Suppressor macrophage (primary cell): ENCODE measurements around the gene TSPAN7.

Experiments
- DNase-seq, 4 experiments: peaks; one replicate each; pipeline ENCODE4 v3.0.0-alpha.2; 2020 to 2022

The TSPAN7 gene

DNA sequence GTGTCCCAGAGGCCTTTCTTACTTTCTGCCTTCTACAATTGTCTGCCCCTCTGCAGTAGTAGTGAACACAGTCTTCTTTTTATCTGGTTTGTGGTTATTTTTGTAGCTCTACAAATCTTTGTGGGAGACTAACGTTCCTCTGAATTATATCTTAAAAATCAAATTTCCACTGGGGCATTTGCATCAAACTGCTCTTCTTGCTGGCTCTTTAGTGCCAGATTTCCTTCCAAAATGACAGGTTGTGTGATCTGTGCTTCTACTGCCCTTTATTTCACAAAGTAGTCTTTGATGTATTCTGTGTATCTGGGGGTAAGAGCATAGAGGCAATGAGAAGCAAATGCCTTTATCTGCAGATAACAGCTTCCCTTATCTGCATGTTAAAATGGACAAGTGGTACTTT is 34.5 kb downstream of the TSPAN7 start:
- no peak for DNase-seq

DNA sequence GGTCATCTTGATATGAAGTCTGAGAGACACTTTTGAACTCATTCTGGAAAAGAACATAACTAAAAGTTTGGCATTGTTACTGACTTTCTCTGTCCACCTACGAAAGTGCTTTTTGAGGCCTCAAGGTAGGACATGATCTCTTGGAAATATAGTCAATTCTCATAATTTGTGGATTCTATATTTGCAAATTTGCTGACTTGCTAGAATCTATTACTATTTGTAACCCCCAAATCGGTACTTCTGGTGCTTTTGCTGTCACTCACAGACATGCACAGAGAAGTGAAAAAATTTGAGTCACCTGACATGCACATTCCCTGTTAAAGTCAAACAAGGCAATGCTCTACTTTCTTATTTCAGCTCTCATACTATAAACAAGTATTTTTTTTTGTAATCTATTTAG is 35.6 kb downstream of the TSPAN7 start:
- DNase-seq = no peak

DNA sequence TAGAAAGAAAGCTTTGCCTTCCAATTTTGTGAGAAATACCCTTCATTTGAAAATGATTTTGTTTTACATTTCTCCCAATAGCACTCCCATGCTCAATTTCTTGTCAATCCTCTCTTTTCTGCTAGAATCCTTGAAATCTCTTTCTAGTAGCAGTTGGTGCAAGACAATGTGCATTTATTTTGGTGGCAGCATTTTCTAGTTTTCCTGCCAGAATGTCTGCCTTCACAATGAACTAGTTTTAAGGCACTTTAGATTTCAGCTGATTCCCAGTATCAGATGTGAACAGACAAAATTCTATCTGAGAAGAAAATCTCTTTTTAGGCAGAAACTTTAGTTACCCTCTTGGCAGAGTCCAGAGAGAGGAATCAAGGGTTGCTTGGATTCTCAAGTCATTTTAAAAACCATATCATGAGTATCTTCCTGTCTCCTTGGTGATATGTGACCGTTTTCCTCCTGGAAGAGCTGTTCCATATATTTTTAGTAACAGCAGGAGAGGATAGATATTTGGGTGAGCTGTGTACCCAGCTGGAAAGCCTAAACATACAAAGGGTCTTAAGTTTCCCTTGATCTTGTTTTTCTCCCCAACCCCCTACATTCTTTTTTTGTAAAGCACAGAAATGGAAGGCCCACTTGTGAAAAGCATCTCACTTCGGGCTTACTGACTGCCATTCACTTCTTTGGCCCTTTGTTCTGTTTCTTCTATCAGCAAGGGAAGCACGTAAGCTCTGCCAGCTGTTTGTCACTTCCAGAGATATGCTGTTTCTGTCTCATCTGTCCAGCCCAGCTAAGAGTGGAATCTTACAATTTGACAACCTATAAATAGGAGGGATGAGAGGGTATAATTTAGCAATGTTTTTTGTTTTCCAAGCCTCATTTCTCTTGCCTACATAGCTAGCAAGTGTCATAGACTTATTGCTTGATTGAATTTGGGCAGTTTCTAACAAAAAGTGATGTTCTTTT is 38.7 kb downstream of the TSPAN7 start:
- DNase-seq = no peak

DNA sequence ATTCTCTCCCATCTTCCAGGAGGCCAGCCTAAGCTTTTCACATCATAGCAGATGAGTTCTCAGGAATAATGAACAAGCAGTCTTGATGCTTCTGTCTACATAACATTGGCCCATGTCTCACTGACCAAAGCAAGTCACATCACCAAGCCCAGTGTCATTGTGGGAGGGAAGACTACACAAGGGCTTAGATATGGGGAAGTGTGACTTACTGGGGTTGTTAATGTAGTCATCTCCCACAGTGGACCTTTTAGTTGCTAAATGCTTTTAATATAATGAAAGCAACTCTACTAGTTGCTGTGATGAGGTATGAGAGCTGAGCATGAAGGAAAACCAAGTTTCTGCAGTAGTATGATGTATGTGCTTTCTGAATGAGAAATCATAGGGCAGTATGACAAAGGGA is 40.5 kb downstream of the TSPAN7 start:
- DNase-seq = peak; percentile 8 to 56 (median 23)

DNA sequence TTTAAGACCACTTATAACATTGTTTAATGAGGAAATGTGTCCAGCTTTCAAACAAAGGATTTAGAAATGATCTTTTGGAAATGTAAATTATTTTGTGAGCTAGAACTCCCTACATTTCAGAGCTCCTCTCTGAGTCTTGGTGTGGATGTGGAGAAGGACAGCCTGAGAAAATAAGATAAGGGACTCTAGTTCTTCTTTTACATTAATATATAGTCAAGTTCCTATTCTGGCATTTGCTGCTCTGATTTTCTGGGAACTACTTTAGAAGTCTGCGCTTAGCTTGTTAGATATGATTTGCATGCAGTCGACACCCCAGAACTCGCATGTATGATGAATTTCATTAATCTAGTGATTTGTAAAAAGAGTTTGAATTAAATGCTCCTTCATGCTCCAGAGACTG is 45.5 kb downstream of the TSPAN7 start:
- DNase-seq = peak in 1 of 4 experiments; percentile 11

DNA sequence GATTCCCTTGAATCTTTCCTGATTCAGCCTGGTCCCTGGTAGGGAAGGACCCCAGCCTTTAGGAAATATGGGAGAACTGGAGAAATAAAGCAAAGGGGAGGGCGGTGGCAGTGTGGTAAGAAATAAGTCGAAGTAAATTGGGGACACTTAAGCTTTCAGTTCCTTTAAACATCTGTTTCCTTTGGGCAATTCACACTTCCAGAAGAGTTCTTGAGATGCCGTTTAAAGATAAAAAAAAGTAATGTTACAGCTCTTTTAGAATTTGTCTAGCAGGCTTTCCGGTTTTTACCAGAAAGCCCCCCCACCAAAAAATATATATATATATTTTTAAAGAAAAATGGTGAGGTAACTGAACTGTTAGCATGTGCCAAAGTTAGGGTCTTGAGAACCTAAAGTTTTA is 46.6 kb downstream of the TSPAN7 start:
- DNase-seq = no peak

DNA sequence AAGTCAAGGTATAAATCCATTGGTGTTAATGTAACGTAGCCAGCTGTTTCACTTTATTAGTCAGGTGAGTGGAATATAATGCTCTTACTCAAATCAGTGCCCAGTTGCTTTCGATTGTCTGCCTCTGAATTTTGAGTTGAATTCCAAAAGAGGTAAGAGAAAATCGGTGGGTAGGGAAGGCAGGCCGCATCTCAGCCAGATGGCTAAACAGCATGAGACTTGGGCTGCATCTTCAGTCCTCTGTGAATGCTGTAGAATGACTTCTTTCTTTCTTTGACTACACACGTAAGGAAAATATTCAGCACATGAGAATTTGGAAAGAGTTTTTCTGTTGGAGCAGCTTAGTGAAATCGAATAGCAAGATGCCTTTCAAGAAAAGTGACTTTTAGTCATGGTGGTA is 49.5 kb downstream of the TSPAN7 start:
- DNase-seq = no peak

DNA sequence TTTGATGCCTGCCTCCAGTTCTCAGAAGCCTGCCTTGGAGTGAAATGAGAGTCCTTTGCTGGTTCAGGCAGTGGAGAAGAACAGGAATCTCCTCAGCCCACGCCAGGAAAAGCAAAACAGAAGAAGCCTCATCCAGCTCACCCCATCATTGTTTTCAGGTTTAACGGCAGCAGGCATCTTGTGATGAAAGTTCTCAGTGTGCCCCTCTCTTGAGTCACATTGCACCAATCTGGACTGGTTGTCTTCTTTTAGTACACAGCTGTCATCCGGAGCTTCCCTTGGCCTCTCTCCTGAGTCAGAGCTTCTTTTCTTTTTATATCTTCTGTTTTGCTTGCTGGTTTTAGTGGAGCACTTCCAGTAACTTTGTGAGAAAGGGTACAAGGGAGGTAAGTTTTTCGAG is 50.9 kb downstream of the TSPAN7 start:
- DNase-seq = no peak

DNA sequence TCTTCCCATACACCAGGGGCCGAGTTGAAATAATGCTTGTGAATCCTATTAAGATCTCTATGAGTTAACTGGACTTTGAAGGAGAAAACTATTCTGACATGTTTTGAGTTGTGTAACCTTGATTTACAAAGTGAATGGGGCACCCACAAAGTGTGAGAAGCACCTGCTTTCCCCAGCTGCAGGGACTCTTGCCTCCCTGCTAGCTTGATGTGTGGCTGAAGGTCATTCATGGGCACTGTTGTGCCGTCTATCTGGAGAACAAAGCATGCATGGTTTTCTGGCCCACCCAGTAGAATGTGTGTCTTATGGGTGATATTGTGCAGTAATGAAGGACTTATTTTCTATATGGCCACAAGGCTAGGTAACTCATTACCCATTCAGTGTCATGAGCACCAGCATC is 53.1 kb downstream of the TSPAN7 start:
- DNase-seq = no peak

DNA sequence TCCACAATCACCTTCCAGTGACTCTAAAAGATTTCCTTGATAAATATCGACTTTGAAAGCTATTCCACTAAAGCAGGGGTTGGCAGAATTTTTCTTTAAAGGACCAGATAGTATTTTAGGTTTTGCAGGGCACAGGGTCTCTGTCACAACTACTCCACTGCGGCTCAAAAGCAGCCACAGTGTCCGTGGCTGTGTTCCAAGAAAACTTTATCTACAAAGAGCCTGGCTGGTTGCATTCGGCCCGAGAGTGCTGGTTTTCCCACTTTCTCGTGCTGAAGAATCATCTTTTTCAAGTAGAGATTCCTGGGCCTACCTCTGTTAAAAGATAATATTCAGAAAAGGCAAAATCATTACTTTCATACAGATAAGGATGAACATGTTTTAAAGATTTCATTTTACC is 55.6 kb downstream of the TSPAN7 start:
- DNase-seq = no peak

DNA sequence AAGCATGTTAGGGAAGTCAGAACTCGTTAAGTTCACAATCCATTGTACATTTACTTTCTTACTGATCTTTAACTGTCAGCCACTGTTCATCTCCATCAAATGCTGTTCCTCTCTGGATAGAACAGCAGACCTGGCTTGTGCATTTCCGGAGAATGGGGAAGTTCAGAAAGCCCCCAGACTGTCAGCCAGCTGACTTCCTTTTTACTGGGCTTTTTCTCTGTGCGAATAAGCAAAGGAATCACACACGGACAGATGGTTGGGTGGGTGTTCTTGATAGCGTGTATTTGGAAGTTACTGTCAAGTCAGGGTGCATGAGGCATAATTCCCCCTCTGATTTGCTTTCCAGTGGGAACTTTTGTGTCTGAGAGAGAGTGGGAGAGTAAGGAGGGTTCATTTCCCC is 56.8 kb downstream of the TSPAN7 start:
- DNase-seq = peak; percentile 40 to 73 (median 65)

DNA sequence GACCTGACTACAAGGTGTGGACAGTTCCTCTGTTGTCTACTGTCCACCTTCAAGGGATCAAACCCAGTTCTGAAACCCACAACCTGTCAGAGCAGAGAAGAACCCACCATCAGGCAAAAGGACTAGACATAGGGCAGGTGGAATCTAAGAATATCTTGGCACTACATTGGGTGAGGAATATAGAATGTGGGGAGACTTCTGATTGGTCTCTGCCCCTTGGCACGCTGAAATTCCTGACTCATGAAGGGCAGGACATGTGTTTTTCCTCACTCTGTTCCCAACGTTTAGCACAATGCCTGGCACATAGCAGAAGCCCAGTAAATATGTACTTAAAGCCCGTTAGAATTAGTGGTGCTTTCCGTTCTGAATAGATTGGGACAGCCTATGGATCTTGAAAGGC is 59.3 kb downstream of the TSPAN7 start:
- DNase-seq = no peak

DNA sequence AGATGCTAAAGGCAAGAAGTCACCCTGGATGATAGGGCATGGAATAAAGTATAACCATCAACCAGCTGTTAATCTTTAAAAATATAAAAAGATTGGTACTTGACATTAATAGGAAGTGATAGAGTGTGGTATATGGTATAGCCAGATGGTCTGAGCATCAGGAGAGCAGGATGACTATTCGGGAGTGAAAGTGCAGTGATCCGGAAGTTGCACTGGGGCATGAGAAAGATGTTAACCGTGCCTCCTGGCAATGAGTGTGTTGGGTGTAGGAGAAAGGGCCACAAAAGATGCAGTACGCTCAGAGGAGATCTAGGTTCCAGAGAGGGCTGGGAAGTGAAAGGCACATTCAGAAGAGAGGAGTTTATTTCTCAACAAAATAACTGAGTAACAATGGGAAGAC is 65.0 kb downstream of the TSPAN7 start:
- DNase-seq = no peak

DNA sequence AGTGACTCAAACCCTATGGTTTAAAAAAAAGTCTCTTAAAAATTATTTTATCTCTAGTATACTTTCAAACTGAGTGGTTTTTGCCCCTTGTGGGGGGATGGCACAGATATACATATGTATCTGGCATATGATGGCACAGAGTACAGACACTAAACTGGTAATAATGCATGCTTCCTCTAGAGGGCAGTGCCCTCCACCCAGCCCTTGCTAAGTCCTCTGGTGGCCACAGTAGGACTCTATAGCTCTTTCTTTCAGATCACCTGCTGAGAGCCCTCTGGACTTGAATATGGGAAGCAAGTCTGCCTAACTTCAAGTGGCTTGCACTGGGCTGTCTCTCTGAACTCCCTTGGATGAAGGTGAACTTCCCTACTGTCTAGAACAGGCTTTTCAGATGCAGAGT is 66.3 kb downstream of the TSPAN7 start:
- peak; percentile 42 to 68 (median 64) for DNase-seq

DNA sequence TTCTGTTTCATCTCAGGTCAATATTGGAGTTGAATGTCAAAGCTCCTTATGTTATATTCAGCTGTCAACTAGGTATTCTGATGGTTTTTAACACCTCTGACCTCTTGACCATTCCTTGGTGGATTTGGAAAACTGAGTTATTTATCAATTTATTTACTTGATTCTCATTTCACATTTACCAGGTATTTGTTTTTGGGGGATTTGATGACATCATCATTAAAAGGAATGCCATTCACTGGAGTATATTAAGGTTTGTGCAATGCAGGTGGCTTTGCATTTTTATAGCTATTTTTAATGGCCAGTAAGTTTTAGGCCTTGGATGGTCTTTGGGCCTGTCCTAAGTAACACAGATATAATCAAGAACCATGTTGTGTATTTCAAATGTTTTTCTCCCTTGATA is 67.2 kb downstream of the TSPAN7 start:
- DNase-seq = no peak

DNA sequence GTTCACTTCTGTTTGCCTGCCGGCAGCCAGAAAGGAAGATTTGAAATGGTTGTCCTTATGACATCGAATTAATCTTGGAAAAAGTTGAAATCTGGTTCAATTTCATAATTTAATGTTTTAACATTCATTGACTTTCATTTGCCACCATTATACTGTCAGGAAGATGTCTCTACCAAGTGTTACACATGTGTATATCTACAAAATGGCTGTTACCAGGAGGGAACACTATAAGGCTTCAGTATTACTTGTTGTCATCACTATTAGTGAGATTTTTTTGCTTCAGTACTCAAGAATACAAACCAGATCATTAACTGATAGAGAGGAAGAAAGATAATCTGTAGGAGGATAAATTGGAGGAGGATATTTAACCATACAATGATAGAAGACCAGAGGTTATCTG is 71.2 kb downstream of the TSPAN7 start:
- DNase-seq = no peak

DNA sequence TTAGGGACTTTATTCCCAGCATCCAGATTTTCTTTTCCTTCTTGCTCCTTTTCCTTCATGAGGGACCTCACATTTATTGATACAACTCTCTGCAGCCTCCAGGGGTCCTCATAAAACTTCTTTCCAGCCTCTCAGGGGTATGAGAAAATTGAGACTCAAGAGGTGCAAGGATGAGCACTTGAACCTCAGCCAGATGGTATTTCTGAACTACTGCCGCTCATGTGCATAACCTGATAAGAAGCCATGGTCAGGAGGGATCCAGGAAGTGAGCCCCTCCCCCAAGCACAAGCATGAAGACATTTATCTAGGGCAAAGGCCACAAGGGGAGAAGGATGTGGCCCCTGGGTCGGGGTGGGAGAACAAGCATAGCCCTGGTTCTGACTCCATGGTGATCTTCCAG is 73.3 kb downstream of the TSPAN7 start:
- no peak for DNase-seq

DNA sequence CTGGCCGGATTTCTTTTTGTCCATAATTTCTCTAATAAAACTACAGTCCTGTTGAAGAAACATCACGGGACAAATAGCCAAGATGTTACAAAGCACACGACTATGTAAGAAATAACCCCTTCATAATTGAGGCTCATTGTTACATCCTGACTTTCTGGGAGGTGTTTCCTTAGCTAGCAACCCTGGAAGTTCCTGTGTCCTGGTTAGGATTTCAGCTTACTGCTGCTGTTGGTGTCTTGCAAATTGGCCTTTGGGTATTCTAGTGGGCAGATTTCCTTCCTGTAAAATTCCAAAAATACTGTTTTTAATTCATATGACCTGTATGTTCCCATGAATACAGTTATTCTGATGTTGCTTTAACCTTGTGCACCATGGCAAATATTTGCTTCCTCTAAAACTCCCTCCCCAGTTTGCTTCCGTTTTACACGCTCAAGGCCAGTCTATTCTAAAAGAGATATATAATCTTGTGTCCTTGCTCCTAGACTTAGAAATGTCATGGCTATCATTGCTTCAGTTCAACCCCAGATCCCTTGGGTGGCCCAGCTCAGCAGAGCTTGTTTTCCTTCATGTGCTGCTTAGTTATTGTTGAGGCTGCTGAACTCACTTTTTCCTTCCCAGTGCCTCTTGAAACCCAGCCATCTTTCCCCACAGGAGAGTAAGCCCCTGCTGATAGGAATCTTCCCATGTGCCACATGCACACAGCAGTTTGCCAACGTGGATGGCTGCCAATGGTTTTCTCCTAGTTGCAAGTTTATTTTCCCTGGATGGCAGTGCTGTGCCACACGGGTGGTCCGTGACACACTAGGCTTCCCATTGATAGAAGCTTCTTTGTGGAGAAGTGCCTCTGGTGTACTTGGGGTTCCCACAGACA is 75.8 kb downstream of the TSPAN7 start:
- no peak for DNase-seq

DNA sequence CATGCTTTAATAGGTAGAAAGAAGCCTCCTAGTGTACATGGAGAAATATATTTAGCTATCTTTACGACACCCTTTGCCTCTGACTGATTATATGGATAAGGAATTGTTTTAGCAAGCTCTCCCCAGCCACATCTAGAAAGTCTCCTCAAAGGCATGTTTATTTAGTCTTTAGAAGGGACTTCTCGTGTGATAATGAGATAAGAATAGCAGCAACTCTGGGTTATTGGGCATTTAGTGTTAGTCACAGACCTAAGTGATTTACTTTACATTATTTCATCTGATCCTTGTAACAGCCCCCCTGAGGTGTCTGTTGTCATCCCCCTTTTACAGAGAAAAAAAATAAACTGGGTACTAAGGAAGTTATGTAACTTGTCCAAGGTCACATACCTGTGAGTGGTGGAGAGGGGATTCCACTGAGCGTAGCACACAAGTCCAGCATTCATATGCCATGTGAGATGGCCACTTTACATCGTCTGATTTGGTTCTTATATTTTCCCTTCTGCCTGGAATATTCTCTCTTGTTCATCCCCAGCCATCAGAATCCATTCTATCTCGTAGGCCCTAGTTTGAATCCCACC is 77.7 kb downstream of the TSPAN7 start:
- DNase-seq = no peak

DNA sequence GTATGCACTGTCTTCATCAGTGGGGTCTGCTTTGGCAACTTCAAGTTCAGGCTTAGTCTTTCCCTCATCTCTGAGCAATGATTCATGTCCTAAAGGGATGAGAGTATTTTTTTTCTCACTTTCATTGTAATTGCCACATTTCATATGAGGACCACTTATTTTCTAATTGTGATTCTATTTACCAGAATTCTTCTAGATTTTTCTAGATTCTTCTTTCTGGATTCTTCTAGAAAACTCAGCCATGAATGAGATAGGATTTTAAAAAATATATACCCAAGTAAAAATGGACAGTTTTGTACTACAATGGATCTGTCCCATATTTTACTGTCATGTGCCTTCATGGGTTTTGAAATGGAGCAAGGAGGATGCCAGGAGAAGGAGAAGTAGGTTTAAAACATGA is 78.4 kb downstream of the TSPAN7 start:
- DNase-seq = no peak

DNA sequence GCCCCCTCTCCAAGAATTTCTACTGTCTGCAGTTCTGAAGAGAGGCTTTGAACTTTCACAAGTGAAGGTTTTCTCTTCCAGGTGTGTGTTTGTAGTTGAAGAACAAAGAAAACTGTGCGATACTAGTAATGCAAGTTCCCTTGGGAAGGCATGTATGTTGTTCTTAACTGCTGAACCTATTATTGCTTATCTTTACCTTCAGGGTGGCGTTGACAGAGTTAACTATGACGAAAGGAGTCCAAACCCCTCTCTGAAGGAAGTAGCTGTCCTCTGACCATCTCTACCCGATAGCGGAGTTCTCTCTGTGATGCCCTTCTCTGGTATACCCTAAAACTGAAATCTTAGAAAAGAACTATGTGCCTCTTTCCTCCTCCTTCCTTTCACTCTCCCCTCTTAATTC is 79.9 kb downstream of the TSPAN7 start:
- no peak for DNase-seq

DNA sequence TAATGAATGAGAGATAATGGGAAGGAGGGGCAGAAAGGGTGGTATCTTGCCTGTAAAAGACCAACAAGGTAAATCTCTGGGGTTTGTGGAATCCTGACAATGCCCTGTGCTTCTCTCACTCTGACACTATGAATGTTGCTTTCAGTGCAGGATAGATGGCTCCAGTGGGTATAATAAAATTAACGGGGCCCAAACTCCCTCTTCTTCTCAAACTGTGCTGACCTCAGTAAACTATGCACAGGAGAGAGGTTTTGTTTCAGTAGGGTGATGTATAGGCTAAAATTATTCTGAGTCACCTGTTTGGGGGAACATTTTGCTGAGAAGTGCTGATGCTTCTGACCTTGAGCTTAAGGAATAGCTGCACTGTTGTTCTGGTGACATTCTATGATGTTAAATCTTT is 82.6 kb downstream of the TSPAN7 start:
- no peak for DNase-seq

DNA sequence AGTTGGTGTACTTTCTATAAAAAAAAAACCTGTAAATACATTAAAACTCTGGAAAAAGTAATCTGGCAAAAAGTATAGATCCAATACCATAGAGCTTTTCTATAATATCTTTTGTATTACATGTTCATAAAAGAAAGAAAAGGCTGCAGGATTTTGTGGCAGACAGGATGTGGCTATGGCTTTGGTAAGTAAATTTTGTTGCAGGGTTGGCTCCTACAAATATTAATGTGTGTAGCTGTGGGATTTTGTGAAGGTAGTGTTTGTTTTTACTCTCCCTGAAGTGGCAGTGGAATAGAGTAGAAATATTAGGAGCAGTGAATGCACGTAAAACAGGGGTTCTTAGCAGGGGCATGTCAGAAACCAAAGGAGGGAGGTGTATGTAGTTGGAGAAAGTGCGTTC is 84.8 kb downstream of the TSPAN7 start:
- no peak for DNase-seq
